GM12891 (cell line): ENCODE measurements around the gene CGAS.
"Not testable (repeated sequence)": the region's sequence is repeated elsewhere in the genome, so short reads cannot be mapped to it uniquely, and the experiment has no call there.

Experiments used
- DNase-seq: peaks from one replicate; pipeline ENCODE4 v3.0.0; 2011; ENCODE audit warnings: low spot score; ENCODE audit not compliant: insufficient read length
- FAIRE-seq: peaks from 2 replicates; lab custom pipeline; 2011; peaks lifted over from hg19 to GRCh38; lab: Jason Lieb, UNC
- PAX5 ChIP-seq: IDR thresholded peaks from 2 replicates; pipeline ENCODE4 v1.6.1; 2011; ENCODE audit warnings: low read length, moderate library complexity, mild to moderate bottlenecking; ENCODE audit not compliant: insufficient read depth, severe bottlenecking
- POLR2A ChIP-seq: IDR thresholded peaks from 2 replicates; pipeline ENCODE4 v1.6.1; 2011; ENCODE audit warnings: low read depth, low read length, control low read depth
- POLR2AphosphoS5 ChIP-seq: IDR thresholded peaks from 2 replicates; pipeline ENCODE4 v1.6.1; 2011; ENCODE audit warnings: low read depth, low read length, control low read depth
- POU2F2 ChIP-seq: IDR thresholded peaks from 2 replicates; pipeline ENCODE4 v1.6.1; 2011; ENCODE audit warnings: low read depth, mild to moderate bottlenecking, control low read depth, low read length, moderate library complexity
- SPI1 ChIP-seq: IDR thresholded peaks from 2 replicates; pipeline ENCODE4 v1.6.1; 2011; ENCODE audit warnings: low read depth, low read length, control low read depth
- TAF1 ChIP-seq: IDR thresholded peaks from 2 replicates; pipeline ENCODE4 v1.6.1; 2011; ENCODE audit warnings: low read depth, low read length, control low read depth

Gene CGAS

DNA sequence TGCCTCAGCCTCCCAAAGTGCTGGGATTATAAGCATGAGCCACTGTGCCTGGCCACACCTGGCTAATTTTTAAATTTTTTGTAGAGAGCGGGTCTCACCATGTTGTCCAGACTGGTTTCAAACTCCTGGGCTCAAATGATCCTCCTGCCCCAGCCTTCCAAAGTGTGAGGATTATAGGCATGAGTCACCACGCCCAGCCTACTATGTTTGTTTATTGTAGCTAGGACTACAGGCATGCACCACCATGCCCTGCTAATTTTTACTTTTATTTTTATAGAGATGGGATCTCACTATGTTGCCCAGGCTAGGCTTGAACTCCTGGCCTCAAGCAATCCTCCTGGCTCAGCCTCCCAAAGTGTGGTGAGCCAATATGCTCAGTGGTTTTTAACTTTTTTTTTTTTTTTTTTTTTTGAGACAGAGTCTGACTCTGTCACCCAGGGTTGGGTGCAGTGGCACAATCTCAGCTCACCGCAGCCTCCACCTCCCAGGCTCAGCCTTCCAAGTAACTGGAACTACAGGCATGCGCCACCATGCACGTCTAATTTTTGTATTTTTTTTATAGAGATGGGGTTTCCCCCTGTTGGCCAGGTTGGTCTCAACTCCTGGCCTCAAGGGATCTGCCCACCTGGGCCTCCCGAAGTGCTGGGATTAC, 69.5 kb downstream of the CGAS start:
- no peak for FAIRE-seq
- TF ChIP-seq PAX5 = no peak
- TF ChIP-seq POLR2A = no peak
- TF ChIP-seq POLR2AphosphoS5 = no peak
- no peak for TF ChIP-seq TAF1
- TF ChIP-seq SPI1 = no peak
- TF ChIP-seq POU2F2 = no peak
- DNase-seq = no peak

- not testable (repeated sequence) for FAIRE-seq, DNase-seq
These were observed 70.6 kb downstream of the CGAS start for GRCh38 chr6:73381531-73381930.

- FAIRE-seq = peak; percentile 9
- no peak for DNase-seq
- no peak for TF ChIP-seq TAF1
These were observed 74.9 kb downstream of the CGAS start for GRCh38 chr6:73377225-73377624.

DNA sequence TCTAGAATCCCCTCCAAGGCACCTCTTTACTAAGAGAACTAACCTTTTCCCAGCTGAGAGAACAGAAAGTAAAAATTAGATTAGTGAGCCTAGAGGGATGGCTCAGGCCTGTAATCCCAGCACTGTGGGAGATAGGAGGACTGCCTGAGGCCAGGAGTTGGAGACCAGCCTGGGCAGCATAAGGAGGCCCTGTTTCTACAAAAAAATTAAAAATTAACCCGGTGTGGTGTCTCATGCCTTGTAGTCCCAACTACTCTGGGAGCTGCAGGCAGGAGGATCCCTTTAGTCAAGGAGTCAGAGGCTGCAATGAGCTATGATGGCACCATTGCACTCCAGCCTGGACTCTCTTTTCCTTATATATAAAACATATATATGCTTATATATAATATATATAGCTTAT, 76.9 kb downstream of the CGAS start:
- DNase-seq (no peak), FAIRE-seq (no peak)
- TF ChIP-seq POLR2A = no peak
- TF ChIP-seq SPI1 = no peak
- TF ChIP-seq POU2F2 = no peak
- no peak for TF ChIP-seq POLR2AphosphoS5
- TF ChIP-seq PAX5 = no peak
